Neural cell (in vitro differentiated cells): ENCODE measurements around the gene TGM4. TPM values are rescaled to one million over a fixed set of nuclear protein-coding genes. Genes with fewer than 3 reads are reported as not detected.

ENCODE experiments used
- H2AFZ ChIP-seq: fragments of 200-600, 300-800 bp; sonication (generic), shearing (Covaris generic); 2 replicates; pipeline ENCODE4 v1.6.0; 2014; ENCODE audit warnings: low read depth, mild to moderate bottlenecking, antibody characterized with exemption, low read length, moderate library complexity
- H3F3A ChIP-seq: fragments of 200-600 bp; shearing (Covaris generic); 2 replicates; pipeline ENCODE4 v1.6.1; 2016; ENCODE audit warnings: mild to moderate bottlenecking, moderate library complexity, mixed read lengths, antibody characterized with exemption, low read length; ENCODE audit not compliant: insufficient read depth, poor library complexity, severe bottlenecking
- H3K27ac ChIP-seq: fragments of 200-600, 300-800 bp; sonication (generic), shearing (Covaris generic); 2 replicates; pipeline ENCODE4 v1.5.1; 2014; ENCODE audit warnings: mild to moderate bottlenecking, low read length, moderate library complexity
- H3K27me3 ChIP-seq: fragments of 300-800, 200-600 bp; sonication (generic), shearing (Covaris generic); 2 replicates; pipeline ENCODE4 v1.6.0; 2014; ENCODE audit warnings: mild to moderate bottlenecking, low read depth, low read length, moderate library complexity; ENCODE audit not compliant: insufficient read depth
- H3K36me3 ChIP-seq: fragments of 300-800, 200-600 bp; sonication (generic), shearing (Covaris generic); 2 replicates; pipeline ENCODE4 v1.5.1; 2014; ENCODE audit warnings: mild to moderate bottlenecking, antibody characterized with exemption, low read length, moderate library complexity; ENCODE audit not compliant: insufficient read depth
- H3K4me2 ChIP-seq: fragments of 300-800, 200-600 bp; sonication (generic), shearing (Covaris generic); 2 replicates; pipeline ENCODE4 v1.6.0; 2014; ENCODE audit warnings: mild to moderate bottlenecking, low read length
- H3K4me3 ChIP-seq: fragments of 300-800, 200-600 bp; sonication (generic), shearing (Covaris generic); 2 replicates; pipeline ENCODE4 v1.5.1; 2014; ENCODE audit warnings: mild to moderate bottlenecking, low read length, moderate library complexity
- H3K79me2 ChIP-seq: fragments of 200-600 bp; shearing (Covaris generic); replicated peaks from 2 replicates; pipeline ENCODE4 v1.6.0; 2014; ENCODE audit warnings: mild to moderate bottlenecking, low read length, moderate library complexity; ENCODE audit not compliant: insufficient read depth
- H3K9ac ChIP-seq: fragments of 300-800, 200-600 bp; sonication (generic), shearing (Covaris generic); 2 replicates; pipeline ENCODE4 v1.6.1; 2016; ENCODE audit warnings: mild to moderate bottlenecking, low read length, mixed read lengths
- H3K9me2 ChIP-seq: fragments of 200-600 bp; shearing (Covaris generic); 2 replicates; pipeline ENCODE4 v1.6.1; 2016; ENCODE audit warnings: mild to moderate bottlenecking, low read length, mixed read lengths; ENCODE audit not compliant: insufficient read depth
- H3K9me3 ChIP-seq: fragments of 200-600, 300-800 bp; sonication (generic), shearing (Covaris generic); 2 replicates; pipeline ENCODE4 v1.6.1; 2016; ENCODE audit warnings: mild to moderate bottlenecking, mixed run types, low read length, moderate library complexity, mixed read lengths
- H4K20me1 ChIP-seq: fragments of 200-600 bp; shearing (Covaris generic); 2 replicates; pipeline ENCODE4 v1.6.1; 2016; ENCODE audit warnings: mild to moderate bottlenecking, mixed run types; ENCODE audit not compliant: insufficient read depth
- EP300 ChIP-seq: fragments of 450-650 bp; conservative IDR thresholded peaks from 2 replicates; pipeline ENCODE4 v1.6.1; 2014; ENCODE audit warnings: antibody characterized with exemption, mild to moderate bottlenecking, moderate library complexity; ENCODE audit not compliant: poor library complexity, severe bottlenecking
- EZH2 ChIP-seq: fragments of 200-600, 300-800 bp; shearing (Covaris generic), sonication (generic); IDR thresholded peaks from 2 replicates; pipeline ENCODE4 v1.6.1; 2014; ENCODE audit warnings: antibody characterized with exemption, low read length, borderline replicate concordance, mild to moderate bottlenecking; ENCODE audit not compliant: insufficient read depth, poor library complexity, severe bottlenecking
- MXI1 ChIP-seq: fragments of 450-650 bp; conservative IDR thresholded peaks from 2 replicates; pipeline ENCODE4 v1.6.1; 2014; ENCODE audit warnings: antibody characterized with exemption, mild to moderate bottlenecking; ENCODE audit not compliant: poor library complexity, severe bottlenecking
- POLR2AphosphoS5 ChIP-seq: IDR thresholded peaks from 2 replicates; pipeline ENCODE4 v1.6.1; 2012
- RAD21 ChIP-seq: fragments of 450-650 bp; conservative IDR thresholded peaks from 2 replicates; pipeline ENCODE4 v1.6.1; 2014; ENCODE audit warnings: antibody characterized with exemption, mild to moderate bottlenecking, moderate library complexity
- REST ChIP-seq: IDR thresholded peaks from 2 replicates; pipeline ENCODE4 v1.6.1; 2012; ENCODE audit warnings: borderline replicate concordance
- SMC3 ChIP-seq: fragments of 450-650 bp; conservative IDR thresholded peaks from 2 replicates; pipeline ENCODE4 v1.6.1; 2014; ENCODE audit warnings: antibody characterized with exemption, mild to moderate bottlenecking, moderate library complexity; ENCODE audit not compliant: poor library complexity
- TAF1 ChIP-seq: IDR thresholded peaks from 2 replicates; pipeline ENCODE4 v1.6.1; 2012; ENCODE audit warnings: low read depth
- polyA plus RNA-seq: library from polyadenylated mRNA; depleted of rRNA; stranded (reverse); fragments of >200 nt; gene quantifications from 2 replicates; pipeline ENCODE4 v1.2.3, GENCODE V29; 2014
- TF ChIP-seq, protein P1 (sequence below): fragments of 450-650 bp; IDR thresholded peaks from 2 replicates; pipeline ENCODE4 v1.5.1; 2014; ENCODE audit warnings: antibody characterized with exemption, mild to moderate bottlenecking, moderate library complexity; ENCODE audit not compliant: poor library complexity, severe bottlenecking

TGM4 gene
- polyA plus RNA-seq, 1 donor from 2014 or later = not detected

DNA sequence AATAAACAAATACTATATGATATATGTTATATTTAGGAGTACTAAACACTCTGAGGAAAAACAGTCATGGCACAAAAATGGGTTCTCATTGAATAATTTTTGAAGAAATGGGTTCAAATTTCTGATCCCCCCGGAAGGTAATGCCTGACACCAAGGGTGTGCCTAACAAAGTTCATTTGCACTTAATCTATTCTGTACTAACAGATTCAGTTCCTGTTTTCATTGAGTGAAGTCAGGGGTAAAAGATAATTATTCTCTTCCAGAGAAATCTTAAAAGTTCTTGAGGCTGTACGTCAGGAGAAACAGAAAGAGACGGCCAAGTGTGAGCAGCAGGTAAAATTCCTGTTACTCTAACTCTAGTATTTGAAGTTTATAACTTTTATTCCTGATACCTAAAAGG is 47.2 kb upstream of the TGM4 start:
- Histone ChIP-seq H3F3A (no peaks in the 10 kb centered on the region), H3K4me2 (no peak overlapping the region), H3K27me3 (no peaks in the 10 kb centered on the region), H3K9ac (no peak overlapping the region), H3K27ac (no peak overlapping the region), H3K36me3 (no peaks in the 10 kb centered on the region), H3K9me2 (no peaks in the 10 kb centered on the region), H3K4me3 (no peak overlapping the region), H3K79me2 (no peaks in the 10 kb centered on the region), H4K20me1 (no peaks in the 10 kb centered on the region), H3K9me3 (no peaks in the 10 kb centered on the region), H2AFZ (no peak overlapping the region)
- TF ChIP-seq EP300 = no peak
- no peak for TF ChIP-seq SMC3
- no peak for TF ChIP-seq REST
- no peak for TF ChIP-seq RAD21
- TF ChIP-seq TAF1 = no peak
- TF ChIP-seq POLR2AphosphoS5 = no peak
- TF ChIP-seq EZH2 = no peak
- TF ChIP-seq, protein P1, sequence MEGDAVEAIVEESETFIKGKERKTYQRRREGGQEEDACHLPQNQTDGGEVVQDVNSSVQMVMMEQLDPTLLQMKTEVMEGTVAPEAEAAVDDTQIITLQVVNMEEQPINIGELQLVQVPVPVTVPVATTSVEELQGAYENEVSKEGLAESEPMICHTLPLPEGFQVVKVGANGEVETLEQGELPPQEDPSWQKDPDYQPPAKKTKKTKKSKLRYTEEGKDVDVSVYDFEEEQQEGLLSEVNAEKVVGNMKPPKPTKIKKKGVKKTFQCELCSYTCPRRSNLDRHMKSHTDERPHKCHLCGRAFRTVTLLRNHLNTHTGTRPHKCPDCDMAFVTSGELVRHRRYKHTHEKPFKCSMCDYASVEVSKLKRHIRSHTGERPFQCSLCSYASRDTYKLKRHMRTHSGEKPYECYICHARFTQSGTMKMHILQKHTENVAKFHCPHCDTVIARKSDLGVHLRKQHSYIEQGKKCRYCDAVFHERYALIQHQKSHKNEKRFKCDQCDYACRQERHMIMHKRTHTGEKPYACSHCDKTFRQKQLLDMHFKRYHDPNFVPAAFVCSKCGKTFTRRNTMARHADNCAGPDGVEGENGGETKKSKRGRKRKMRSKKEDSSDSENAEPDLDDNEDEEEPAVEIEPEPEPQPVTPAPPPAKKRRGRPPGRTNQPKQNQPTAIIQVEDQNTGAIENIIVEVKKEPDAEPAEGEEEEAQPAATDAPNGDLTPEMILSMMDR = no peak
- no peak for TF ChIP-seq MXI1

DNA sequence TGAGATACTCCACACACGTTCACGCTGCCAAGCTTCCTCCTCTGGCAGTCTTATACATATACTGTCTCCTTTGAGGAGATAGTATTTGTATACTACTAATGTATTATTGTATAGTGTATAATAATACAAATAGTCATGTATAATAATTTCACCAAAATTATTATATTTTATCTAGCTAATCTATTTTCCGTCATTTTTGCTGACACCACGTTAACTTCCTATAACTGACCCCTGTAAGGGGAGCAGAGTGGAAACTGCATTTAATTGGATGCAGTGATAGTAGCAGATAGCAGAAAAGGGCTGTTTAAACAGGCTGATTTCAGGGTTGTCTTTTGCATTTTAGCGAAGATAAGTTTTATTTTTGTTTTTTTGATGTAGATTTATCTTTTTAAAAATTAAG is 43.2 kb upstream of the TGM4 start:
- Histone ChIP-seq H3K79me2 (no peaks in the 10 kb centered on the region), H3K36me3 (no peaks in the 10 kb centered on the region), H3K27ac (no peak overlapping the region), H3K4me3 (no peak overlapping the region), H4K20me1 (no peaks in the 10 kb centered on the region), H3K4me2 (no peak overlapping the region), H3F3A (no peaks in the 10 kb centered on the region), H3K27me3 (no peaks in the 10 kb centered on the region), H3K9me2 (no peaks in the 10 kb centered on the region), H3K9me3 (no peaks in the 10 kb centered on the region), H2AFZ (no peak overlapping the region), H3K9ac (no peak overlapping the region)
- TF ChIP-seq REST = no peak
- TF ChIP-seq EP300 = no peak
- no peak for TF ChIP-seq SMC3
- no peak for TF ChIP-seq RAD21
- TF ChIP-seq EZH2 = no peak
- no peak for TF ChIP-seq POLR2AphosphoS5
- TF ChIP-seq, protein P1 = no peak
- no peak for TF ChIP-seq TAF1
- TF ChIP-seq MXI1 = no peak
